ENCODE results near the gene SPINK4. TPM values are rescaled to one million over a fixed set of nuclear protein-coding genes. Genes with fewer than 3 reads are reported as not detected.

Gene SPINK4
- total RNA-seq, 4 donors from 2014 or later, result not detected

GRCh38 chr9:33288235-33288634 is 48.3 kb downstream of the SPINK4 start:
- TF ChIP-seq CTCF (IDR thresholded peaks at IDR 0.05; ENCODE audit: low read depth), result no peak

- no peak for TF ChIP-seq CTCF (IDR thresholded peaks at IDR 0.05; ENCODE audit: low read depth)
Measured at GRCh38 chr9:33288828-33289483, 49.0 kb downstream of the SPINK4 start.

GRCh38 chr9:33289496-33289895 is 49.5 kb downstream of the SPINK4 start:
- no peak for TF ChIP-seq CTCF (IDR thresholded peaks at IDR 0.05; ENCODE audit: low read depth)

- no peak for TF ChIP-seq CTCF (IDR thresholded peaks at IDR 0.05; ENCODE audit: low read depth)
Measured at GRCh38 chr9:33289936-33290246, 49.9 kb downstream of the SPINK4 start.

- TF ChIP-seq CTCF (IDR thresholded peaks at IDR 0.05; ENCODE audit: low read depth), result no peak
Measured at GRCh38 chr9:33290247-33291030, 50.5 kb downstream of the SPINK4 start, which contains the start of gene NFX1. Gene NFX1 (plus strand): TSS chr9:33290516. CDS start chr9:33290573, 57 bp downstream.

GRCh38 chr9:33291031-33291397 is 51.0 kb downstream of the SPINK4 start:
- no peak for TF ChIP-seq CTCF (IDR thresholded peaks at IDR 0.05; ENCODE audit: low read depth)

- no peak for TF ChIP-seq CTCF (IDR thresholded peaks at IDR 0.05; ENCODE audit: low read depth)
Measured at GRCh38 chr9:33291901-33292300, 51.9 kb downstream of the SPINK4 start.

Measured in subcutaneous adipose tissue (tissue), 4 donors.